Esophagus muscularis mucosa (tissue), 4 donors: ENCODE data around the gene GALNT2.

Experiments
- EP300 ChIP-seq: sonication (generic); formaldehyde crosslinking; IDR thresholded peaks from one replicate; pipeline ENCODE4 v1.6.1; 2017; ENCODE audit warnings: antibody characterized with exemption
- POLR2A ChIP-seq: fragments of 450-650 bp; IDR thresholded peaks from one replicate; pipeline ENCODE4 v1.6.1; 2017; ENCODE audit warnings: antibody characterized with exemption, moderate library complexity, mild to moderate bottlenecking, low read depth
- POLR2AphosphoS5 ChIP-seq, 2 donors: sonication (generic); formaldehyde crosslinking; IDR thresholded peaks; one replicate each; pipeline ENCODE4 v1.6.1; 2017; ENCODE audit warnings: antibody characterized with exemption in 2 of 2
- TF ChIP-seq, protein P1 (sequence below), 3 experiments: fragments of 200-600 bp in 2 of 3; fragments of 450-650 bp in 1 of 3; sonication (generic) in 2 of 3; IDR thresholded peaks; one replicate each; pipeline ENCODE4 v1.5.1; 2017 to 2019; ENCODE audit warnings: antibody characterized with exemption in 3 of 3, mild to moderate bottlenecking in 2 of 3, moderate library complexity in 1 of 3

DNA sequence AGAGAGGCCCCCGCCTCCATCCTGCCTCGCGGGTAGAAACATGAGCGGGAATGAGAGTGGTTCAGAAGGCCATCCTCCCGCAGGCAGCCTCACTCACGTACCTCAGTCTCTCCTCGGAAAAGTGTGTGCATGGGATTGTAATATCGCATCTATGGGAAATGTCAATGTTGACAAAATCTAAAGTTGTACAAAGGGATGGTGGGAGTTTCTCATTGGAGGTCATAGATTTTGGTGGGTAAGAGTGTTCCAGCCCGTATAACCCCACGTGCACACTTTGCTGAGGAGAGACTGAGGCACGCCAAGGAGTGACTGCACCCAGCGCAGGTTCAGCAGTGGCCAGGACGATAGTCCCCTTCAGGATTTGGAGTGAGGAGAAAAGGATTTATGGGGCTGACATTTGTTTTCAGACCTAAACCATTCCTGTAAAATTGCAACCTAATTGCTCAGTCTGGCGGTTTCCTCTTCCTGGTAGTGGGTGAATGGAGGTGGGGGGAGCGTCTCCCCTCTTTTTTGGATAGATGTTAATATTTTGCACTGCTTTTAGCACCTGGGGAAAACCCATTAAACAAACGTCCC lies 59.6 kb downstream of the GALNT2 start:
- TF ChIP-seq POLR2AphosphoS5 (IDR thresholded peaks at IDR 0.05) (no peak), POLR2A (no peak), EP300 (no peak)
- TF ChIP-seq, protein P1, sequence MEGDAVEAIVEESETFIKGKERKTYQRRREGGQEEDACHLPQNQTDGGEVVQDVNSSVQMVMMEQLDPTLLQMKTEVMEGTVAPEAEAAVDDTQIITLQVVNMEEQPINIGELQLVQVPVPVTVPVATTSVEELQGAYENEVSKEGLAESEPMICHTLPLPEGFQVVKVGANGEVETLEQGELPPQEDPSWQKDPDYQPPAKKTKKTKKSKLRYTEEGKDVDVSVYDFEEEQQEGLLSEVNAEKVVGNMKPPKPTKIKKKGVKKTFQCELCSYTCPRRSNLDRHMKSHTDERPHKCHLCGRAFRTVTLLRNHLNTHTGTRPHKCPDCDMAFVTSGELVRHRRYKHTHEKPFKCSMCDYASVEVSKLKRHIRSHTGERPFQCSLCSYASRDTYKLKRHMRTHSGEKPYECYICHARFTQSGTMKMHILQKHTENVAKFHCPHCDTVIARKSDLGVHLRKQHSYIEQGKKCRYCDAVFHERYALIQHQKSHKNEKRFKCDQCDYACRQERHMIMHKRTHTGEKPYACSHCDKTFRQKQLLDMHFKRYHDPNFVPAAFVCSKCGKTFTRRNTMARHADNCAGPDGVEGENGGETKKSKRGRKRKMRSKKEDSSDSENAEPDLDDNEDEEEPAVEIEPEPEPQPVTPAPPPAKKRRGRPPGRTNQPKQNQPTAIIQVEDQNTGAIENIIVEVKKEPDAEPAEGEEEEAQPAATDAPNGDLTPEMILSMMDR (IDR thresholded peaks at IDR 0.05), result no peak
